Fibroblast of lung (primary cell): Measurements from ENCODE around the gene ARHGEF39.

Source experiments
- CTCF ChIP-seq, 2 donors: IDR thresholded peaks in 1 of 2; conservative IDR thresholded peaks in 1 of 2; 1 replicate in 1 of 2; 2 replicates in 1 of 2; pipeline ENCODE4 v1.5.1; 2011 to 2012; ENCODE audit warnings: low read length in 2 of 2, control low read depth in 1 of 2, inconsistent platforms in 1 of 2, low read depth in 1 of 2, mild to moderate bottlenecking in 1 of 2
- EZH2 ChIP-seq: IDR thresholded peaks from 2 replicates; pipeline ENCODE4 v1.5.1; 2012; ENCODE audit warnings: low read length, control low read depth, mild to moderate bottlenecking; ENCODE audit errors: missing control alignments

- TF ChIP-seq CTCF (conservative IDR thresholded peaks at IDR 0.05 in 1 of 2, IDR thresholded peaks at IDR 0.05 in 1 of 2; ENCODE audit: low read depth in 1 of 2, low read length in 2 of 2), result peak; percentile 84 to 96
- no peak for TF ChIP-seq EZH2
Observed at GRCh38 chr9:35696520-35697215, 31.7 kb upstream of the ARHGEF39 start.
